Liver (tissue), 2 donors: ENCODE measurements around the gene SPN.
"Not testable (repeated sequence)": the region's sequence is repeated elsewhere in the genome, so short reads cannot be mapped to it uniquely, and the experiment has no call there.

Experiments
- ZBTB33 ChIP-seq: IDR thresholded peaks from 2 replicates; pipeline ENCODE4 v1.6.1; 2016; ENCODE audit warnings: antibody characterized with exemption
- TF ChIP-seq, protein P1 (sequence below): IDR thresholded peaks from 2 replicates; pipeline ENCODE4 v1.6.1; 2016; ENCODE audit warnings: antibody characterized with exemption, mild to moderate bottlenecking
- TF ChIP-seq, protein P2 (sequence below): fragments of 150-350 bp; IDR thresholded peaks from 2 replicates; pipeline ENCODE4 v1.5.1; 2017; ENCODE audit warnings: improper control_type of control experiment, low read depth, low read length; ENCODE audit not compliant: missing input control
- donor health status: healthy.

GRCh38 chr16:29638751-29639150, 24.3 kb upstream of the SPN start:
- TF ChIP-seq, protein P1, sequence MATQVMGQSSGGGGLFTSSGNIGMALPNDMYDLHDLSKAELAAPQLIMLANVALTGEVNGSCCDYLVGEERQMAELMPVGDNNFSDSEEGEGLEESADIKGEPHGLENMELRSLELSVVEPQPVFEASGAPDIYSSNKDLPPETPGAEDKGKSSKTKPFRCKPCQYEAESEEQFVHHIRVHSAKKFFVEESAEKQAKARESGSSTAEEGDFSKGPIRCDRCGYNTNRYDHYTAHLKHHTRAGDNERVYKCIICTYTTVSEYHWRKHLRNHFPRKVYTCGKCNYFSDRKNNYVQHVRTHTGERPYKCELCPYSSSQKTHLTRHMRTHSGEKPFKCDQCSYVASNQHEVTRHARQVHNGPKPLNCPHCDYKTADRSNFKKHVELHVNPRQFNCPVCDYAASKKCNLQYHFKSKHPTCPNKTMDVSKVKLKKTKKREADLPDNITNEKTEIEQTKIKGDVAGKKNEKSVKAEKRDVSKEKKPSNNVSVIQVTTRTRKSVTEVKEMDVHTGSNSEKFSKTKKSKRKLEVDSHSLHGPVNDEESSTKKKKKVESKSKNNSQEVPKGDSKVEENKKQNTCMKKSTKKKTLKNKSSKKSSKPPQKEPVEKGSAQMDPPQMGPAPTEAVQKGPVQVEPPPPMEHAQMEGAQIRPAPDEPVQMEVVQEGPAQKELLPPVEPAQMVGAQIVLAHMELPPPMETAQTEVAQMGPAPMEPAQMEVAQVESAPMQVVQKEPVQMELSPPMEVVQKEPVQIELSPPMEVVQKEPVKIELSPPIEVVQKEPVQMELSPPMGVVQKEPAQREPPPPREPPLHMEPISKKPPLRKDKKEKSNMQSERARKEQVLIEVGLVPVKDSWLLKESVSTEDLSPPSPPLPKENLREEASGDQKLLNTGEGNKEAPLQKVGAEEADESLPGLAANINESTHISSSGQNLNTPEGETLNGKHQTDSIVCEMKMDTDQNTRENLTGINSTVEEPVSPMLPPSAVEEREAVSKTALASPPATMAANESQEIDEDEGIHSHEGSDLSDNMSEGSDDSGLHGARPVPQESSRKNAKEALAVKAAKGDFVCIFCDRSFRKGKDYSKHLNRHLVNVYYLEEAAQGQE, result not testable (repeated sequence)
- not testable (repeated sequence) for TF ChIP-seq ZBTB33
- TF ChIP-seq, protein P2, sequence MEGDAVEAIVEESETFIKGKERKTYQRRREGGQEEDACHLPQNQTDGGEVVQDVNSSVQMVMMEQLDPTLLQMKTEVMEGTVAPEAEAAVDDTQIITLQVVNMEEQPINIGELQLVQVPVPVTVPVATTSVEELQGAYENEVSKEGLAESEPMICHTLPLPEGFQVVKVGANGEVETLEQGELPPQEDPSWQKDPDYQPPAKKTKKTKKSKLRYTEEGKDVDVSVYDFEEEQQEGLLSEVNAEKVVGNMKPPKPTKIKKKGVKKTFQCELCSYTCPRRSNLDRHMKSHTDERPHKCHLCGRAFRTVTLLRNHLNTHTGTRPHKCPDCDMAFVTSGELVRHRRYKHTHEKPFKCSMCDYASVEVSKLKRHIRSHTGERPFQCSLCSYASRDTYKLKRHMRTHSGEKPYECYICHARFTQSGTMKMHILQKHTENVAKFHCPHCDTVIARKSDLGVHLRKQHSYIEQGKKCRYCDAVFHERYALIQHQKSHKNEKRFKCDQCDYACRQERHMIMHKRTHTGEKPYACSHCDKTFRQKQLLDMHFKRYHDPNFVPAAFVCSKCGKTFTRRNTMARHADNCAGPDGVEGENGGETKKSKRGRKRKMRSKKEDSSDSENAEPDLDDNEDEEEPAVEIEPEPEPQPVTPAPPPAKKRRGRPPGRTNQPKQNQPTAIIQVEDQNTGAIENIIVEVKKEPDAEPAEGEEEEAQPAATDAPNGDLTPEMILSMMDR, result not testable (repeated sequence)
